SK-N-MC (cell line): Measurements from ENCODE around the gene TPPP2.
A peak's percentile ranks its signal among the peaks of the same experiment; 100 is the strongest.
"Not testable (repeated sequence)": the region's sequence is repeated elsewhere in the genome, so short reads cannot be mapped to it uniquely, and the experiment has no call there.

Experiments used
- DNase-seq: peaks from one replicate; pipeline ENCODE4 v3.0.0-alpha.2; 2011; ENCODE audit warnings: low read depth, low spot score
- H3K27ac ChIP-seq: fragments of 200-600 bp; sonication (generic); 2 replicates; pipeline ENCODE4 v1.5.1; 2016; ENCODE audit warnings: mixed run types
- H3K36me3 ChIP-seq: fragments of 200-600 bp; sonication (generic); 2 replicates; pipeline ENCODE4 v1.6.1; 2017; ENCODE audit warnings: antibody characterized with exemption, low read length, mixed read lengths; ENCODE audit not compliant: insufficient read depth
- H3K4me3 ChIP-seq: fragments of 200-600 bp; sonication (generic); 2 replicates; pipeline ENCODE4 v1.5.1; 2016
- H3K9ac ChIP-seq: fragments of 200-600 bp; sonication (generic); 2 replicates; pipeline ENCODE4 v1.8.0; 2017; ENCODE audit warnings: mixed run types, mixed read lengths; ENCODE audit not compliant: insufficient read length
- H3K9me3 ChIP-seq: fragments of 200-600 bp; sonication (generic); 2 replicates; pipeline ENCODE4 v1.6.1; 2017; ENCODE audit warnings: low read depth, mild to moderate bottlenecking, antibody characterized with exemption, low read length, moderate library complexity, mixed read lengths
- EZH2 ChIP-seq: fragments of 200-600 bp; sonication (generic); IDR thresholded peaks from one replicate; pipeline ENCODE4 v1.6.1; 2017; ENCODE audit warnings: antibody characterized with exemption
- FOXP2 ChIP-seq: optimal IDR thresholded peaks from 2 replicates; pipeline ENCODE3; 2011; ENCODE audit warnings: mild to moderate bottlenecking, moderate library complexity; ENCODE audit not compliant: insufficient read depth; ENCODE audit errors: extremely low read length, control extremely low read depth
- POLR2AphosphoS5 ChIP-seq: IDR thresholded peaks from 2 replicates; pipeline ENCODE4 v1.6.1; 2012; ENCODE audit warnings: mild to moderate bottlenecking, low read depth, low read length, borderline replicate concordance

Gene TPPP2

GRCh38 chr14:21029917-21030316 lies at the start of gene TPPP2:
Gene TPPP2 (plus strand): TSS chr14:21030217. CDS start chr14:21030582, 365 bp downstream.
- no peaks in the 10 kb centered on the region for H3K9me3 ChIP-seq
- no peak within 1 kb of the TSS for H3K4me3 ChIP-seq
- no peak within 1 kb of the TSS for H3K9ac ChIP-seq
- no peak within 1 kb of the TSS for H3K27ac ChIP-seq
- H3K36me3 ChIP-seq = no peaks in the 10 kb centered on the region
- DNase-seq = no peak
- no peak for TF ChIP-seq FOXP2
- TF ChIP-seq EZH2 = no peak
- TF ChIP-seq POLR2AphosphoS5 = no peak

GRCh38 chr14:20980906-20981305 lies 49.1 kb upstream of the TPPP2 start:
- no peaks in the 10 kb centered on the region for H3K36me3 ChIP-seq
- DNase-seq = no peak
- no peaks in the 10 kb centered on the region for H3K9me3 ChIP-seq
- no peak overlapping the region for H3K9ac ChIP-seq
- no peak for TF ChIP-seq EZH2
- no peak for TF ChIP-seq FOXP2
- no peak for TF ChIP-seq POLR2AphosphoS5
- H3K4me3 ChIP-seq = no peak overlapping the region
- no peak overlapping the region for H3K27ac ChIP-seq

GRCh38 chr14:20982646-20983369 lies 47.2 kb upstream of the TPPP2 start:
- no peak for TF ChIP-seq POLR2AphosphoS5
- TF ChIP-seq EZH2 = no peak
- no peak for TF ChIP-seq FOXP2
- Histone ChIP-seq H3K36me3 (no peaks in the 10 kb centered on the region), H3K9me3 (no peaks in the 10 kb centered on the region), H3K4me3 (no peak overlapping the region), H3K9ac (no peak overlapping the region), H3K27ac (no peak overlapping the region)
- no peak for DNase-seq

GRCh38 chr14:20985650-20986049 lies 44.4 kb upstream of the TPPP2 start:
- H3K4me3 ChIP-seq, H3K27ac ChIP-seq, H3K9me3 ChIP-seq, H3K36me3 ChIP-seq, H3K9ac ChIP-seq, DNase-seq: not testable (repeated sequence)

GRCh38 chr14:20986811-20987210 lies 43.2 kb upstream of the TPPP2 start:
- H3K27ac ChIP-seq = no peak overlapping the region
- no peak for DNase-seq

GRCh38 chr14:20988717-20989470 lies 41.1 kb upstream of the TPPP2 start:
- no peaks in the 10 kb centered on the region for H3K9me3 ChIP-seq
- TF ChIP-seq POLR2AphosphoS5 = no peak
- TF ChIP-seq FOXP2 = no peak
- no peak for TF ChIP-seq EZH2
- H3K4me3 ChIP-seq = peak overlapping the region; percentile 73
- DNase-seq = no peak
- peaks cover 21% of the 10 kb centered on the region for H3K36me3 ChIP-seq
- peak overlapping the region; percentile 83 for H3K27ac ChIP-seq
- peak overlapping the region; percentile 74 for H3K9ac ChIP-seq

More at GRCh38 chr14:20986811-20987210, 43.2 kb upstream of the TPPP2 start:
- no peak for TF ChIP-seq EZH2
- TF ChIP-seq FOXP2 = no peak
- TF ChIP-seq POLR2AphosphoS5 = no peak
- Histone ChIP-seq H3K36me3 (peaks cover 2% of the 10 kb centered on the region), H3K9me3 (no peaks in the 10 kb centered on the region), H3K9ac (no peak overlapping the region), H3K4me3 (no peak overlapping the region)

- no peak for DNase-seq
- TF ChIP-seq POLR2AphosphoS5 (peak; percentile 42; the same call in 1 of the 2 replicates), FOXP2 (no peak)
- Histone ChIP-seq H3K4me3 (peak overlapping the region; percentile 97), H3K9me3 (no peaks in the 10 kb centered on the region), H3K36me3 (peaks cover 26% of the 10 kb centered on the region), H3K27ac (peak overlapping the region; percentile 83), H3K9ac (peak overlapping the region; percentile 74)
Observed at GRCh38 chr14:20989471-20989786, 40.6 kb upstream of the TPPP2 start.

- peak within 1 kb of the TSS; percentile 97 for H3K4me3 ChIP-seq
- H3K9ac ChIP-seq = peak within 1 kb of the TSS; percentile 84
- DNase-seq = peak; percentile 94
Observed at GRCh38 chr14:20989787-20990600, 40.0 kb upstream of the TPPP2 start, which contains the start of gene METTL17. Gene METTL17 (plus strand): TSS chr14:20989980. CDS start chr14:20990003, 23 bp downstream.

More at GRCh38 chr14:20989787-20990600, 40.0 kb upstream of the TPPP2 start, which contains the start of gene METTL17:
- TF ChIP-seq EZH2 = no peak
- peak; percentile 76; the same call in 1 of the 2 replicates for TF ChIP-seq POLR2AphosphoS5
- Histone ChIP-seq H3K27ac (peak within 1 kb of the TSS; percentile 83), H3K9me3 (no peaks in the 10 kb centered on the region), H3K36me3 (peaks cover 32% of the 10 kb centered on the region)
